ENCODE results near the gene CPNE2. TPM values are rescaled to one million over a fixed set of nuclear protein-coding genes. Genes with fewer than 3 reads are reported as not detected.
"Not testable (repeated sequence)": the region's sequence is repeated elsewhere in the genome, so short reads cannot be mapped to it uniquely, and the experiment has no call there.

CPNE2 gene
- total and polyA plus RNA-seq, 9 donors, result 12.3 to 32.3 (median 18.1) TPM

- no peak for DNase-seq
- no peak overlapping the region for H3K27ac ChIP-seq
- no peaks in the 10 kb centered on the region for H3K27me3 ChIP-seq
- 63 to 89% (median 82%) methylated on average over 5 of the region's 5 CpGs for WGBS, 3 donors
- intact Hi-C loops (cut with DNase I), result no loop called here
- TF ChIP-seq EP300 (IDR thresholded peaks at IDR 0.05), result no peak
- TF ChIP-seq CTCF (IDR thresholded peaks at IDR 0.05), result no peak
- TF ChIP-seq POLR2A (IDR thresholded peaks at IDR 0.05), result no peak
- no peaks in the 10 kb centered on the region for H3K4me1 ChIP-seq (ENCODE audit: insufficient read depth)
- H3K9me3 ChIP-seq, result no peaks in the 10 kb centered on the region
- H3K4me3 ChIP-seq, result no peak overlapping the region
- H3K36me3 ChIP-seq, result no peaks in the 10 kb centered on the region
Observed at GRCh38 chr16:57094911-57095310, 2.5 kb downstream of the CPNE2 start.

DNA sequence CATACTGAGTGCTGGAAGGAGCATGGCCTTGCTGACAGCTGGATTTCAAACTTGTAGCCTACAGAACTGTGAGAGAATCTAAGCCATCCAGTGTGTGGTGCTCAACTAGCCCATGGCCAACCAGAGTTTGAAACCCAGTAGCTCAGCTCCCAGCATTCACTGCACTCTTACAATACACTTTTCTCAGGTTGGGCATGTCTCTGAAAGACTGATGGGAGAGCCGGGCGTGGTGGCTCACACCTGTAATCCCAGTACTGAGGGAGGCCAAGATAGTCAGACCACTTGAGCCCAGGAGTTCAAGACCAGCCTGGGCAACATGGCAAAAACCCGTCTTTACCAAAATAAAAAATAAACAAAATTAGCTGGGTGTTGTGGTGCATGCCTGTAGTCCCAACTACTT is 3.8 kb downstream of the CPNE2 start:
- Histone ChIP-seq H3K27me3 (no peaks in the 10 kb centered on the region), H3K9me3 (no peaks in the 10 kb centered on the region), H3K27ac (no peak overlapping the region), H3K4me3 (no peak overlapping the region), H3K4me1 (ENCODE audit: insufficient read depth) (no peaks in the 10 kb centered on the region), H3K36me3 (no peaks in the 10 kb centered on the region)
- TF ChIP-seq POLR2A (IDR thresholded peaks at IDR 0.05) (no peak), CTCF (IDR thresholded peaks at IDR 0.05) (no peak), EP300 (IDR thresholded peaks at IDR 0.05) (no peak)
- intact Hi-C loops (cut with DNase I), result no loop called here
- DNase-seq, result no peak
- 93 to 97% (median 94%) methylated on average over 3 of the region's 3 CpGs for WGBS, 3 donors

- Histone ChIP-seq H3K27ac (no peak overlapping the region), H3K9me3 (no peaks in the 10 kb centered on the region), H3K36me3 (no peaks in the 10 kb centered on the region), H3K27me3 (no peaks in the 10 kb centered on the region), H3K4me1 (ENCODE audit: insufficient read depth) (no peaks in the 10 kb centered on the region), H3K4me3 (no peak overlapping the region)
- intact Hi-C loops (cut with DNase I), result no loop called here
- WGBS, 3 donors, result 86 to 93% (median 93%) methylated on average over 2 of the region's 2 CpGs
- no peak for DNase-seq
- TF ChIP-seq POLR2A (IDR thresholded peaks at IDR 0.05) (no peak), EP300 (IDR thresholded peaks at IDR 0.05) (no peak), CTCF (IDR thresholded peaks at IDR 0.05) (no peak)
Observed at GRCh38 chr16:57096793-57097192, 4.4 kb downstream of the CPNE2 start.

GRCh38 chr16:57098188-57098841 is 5.9 kb downstream of the CPNE2 start:
- Histone ChIP-seq H3K27me3 (no peaks in the 10 kb centered on the region), H3K36me3 (no peaks in the 10 kb centered on the region), H3K9me3 (no peaks in the 10 kb centered on the region), H3K4me1 (ENCODE audit: insufficient read depth) (no peaks in the 10 kb centered on the region), H3K27ac (no peak overlapping the region), H3K4me3 (no peak overlapping the region)
- WGBS, 3 donors, result 79 to 84% (median 83%) methylated on average over 14 of the region's 14 CpGs
- no peak for DNase-seq
- intact Hi-C loops (cut with DNase I), result no loop called here
- TF ChIP-seq POLR2A (IDR thresholded peaks at IDR 0.05), result no peak
- no peak for TF ChIP-seq EP300 (IDR thresholded peaks at IDR 0.05)
- TF ChIP-seq CTCF (IDR thresholded peaks at IDR 0.05), result no peak

GRCh38 chr16:57099965-57100364 is 7.6 kb downstream of the CPNE2 start:
- DNase-seq; H3K27me3 ChIP-seq; H3K4me3 ChIP-seq; H3K36me3 ChIP-seq; intact Hi-C loops (cut with DNase I); H3K9me3 ChIP-seq; H3K4me1 ChIP-seq (ENCODE audit: insufficient read depth); H3K27ac ChIP-seq: not testable (repeated sequence)
- WGBS, 3 donors, result 56 to 72% (median 72%) methylated on average over 6 of the region's 6 CpGs

All from ovary (tissue), 9 donors.